Activated naive CD4-positive, alpha-beta T cell treated with anti-CD3 and anti-CD28 coated beads, Interleukin-2, amount 50 U/mL, for 24 hours (primary cell): ENCODE results near the gene FCER1G.
"Not testable (repeated sequence)": the region's sequence is repeated elsewhere in the genome, so short reads cannot be mapped to it uniquely, and the experiment has no call there.

Experiments used
- H3K27ac Mint-ChIP-seq: one replicate; pipeline ENCODE4 v1.8.0; 2021; ENCODE audit warnings: mild to moderate bottlenecking, mixed read lengths
- H3K27me3 Mint-ChIP-seq: one replicate; pipeline ENCODE4 v1.8.0; 2021; ENCODE audit warnings: mixed read lengths
- H3K36me3 Mint-ChIP-seq: one replicate; pipeline ENCODE4 v1.8.0; 2021; ENCODE audit warnings: mixed read lengths
- H3K4me1 Mint-ChIP-seq: one replicate; pipeline ENCODE4 v1.8.0; 2021; ENCODE audit warnings: mixed read lengths
- H3K4me3 Mint-ChIP-seq: one replicate; pipeline ENCODE4 v1.8.0; 2021; ENCODE audit warnings: mild to moderate bottlenecking, mixed read lengths
- H3K9me3 Mint-ChIP-seq: one replicate; pipeline ENCODE4 v1.8.0; 2021; ENCODE audit warnings: mixed read lengths

Gene FCER1G

GRCh38 chr1:161217831-161218230, 2.7 kb downstream of the FCER1G start:
- Mint-ChIP-seq H3K36me3 (peaks cover 15% of the 10 kb centered on the region), H3K27me3 (no peaks in the 10 kb centered on the region), H3K4me1 (peaks cover 62% of the 10 kb centered on the region), H3K27ac (peak overlapping the region; percentile 83), H3K9me3 (no peaks in the 10 kb centered on the region), H3K4me3 (no peak overlapping the region)

DNA sequence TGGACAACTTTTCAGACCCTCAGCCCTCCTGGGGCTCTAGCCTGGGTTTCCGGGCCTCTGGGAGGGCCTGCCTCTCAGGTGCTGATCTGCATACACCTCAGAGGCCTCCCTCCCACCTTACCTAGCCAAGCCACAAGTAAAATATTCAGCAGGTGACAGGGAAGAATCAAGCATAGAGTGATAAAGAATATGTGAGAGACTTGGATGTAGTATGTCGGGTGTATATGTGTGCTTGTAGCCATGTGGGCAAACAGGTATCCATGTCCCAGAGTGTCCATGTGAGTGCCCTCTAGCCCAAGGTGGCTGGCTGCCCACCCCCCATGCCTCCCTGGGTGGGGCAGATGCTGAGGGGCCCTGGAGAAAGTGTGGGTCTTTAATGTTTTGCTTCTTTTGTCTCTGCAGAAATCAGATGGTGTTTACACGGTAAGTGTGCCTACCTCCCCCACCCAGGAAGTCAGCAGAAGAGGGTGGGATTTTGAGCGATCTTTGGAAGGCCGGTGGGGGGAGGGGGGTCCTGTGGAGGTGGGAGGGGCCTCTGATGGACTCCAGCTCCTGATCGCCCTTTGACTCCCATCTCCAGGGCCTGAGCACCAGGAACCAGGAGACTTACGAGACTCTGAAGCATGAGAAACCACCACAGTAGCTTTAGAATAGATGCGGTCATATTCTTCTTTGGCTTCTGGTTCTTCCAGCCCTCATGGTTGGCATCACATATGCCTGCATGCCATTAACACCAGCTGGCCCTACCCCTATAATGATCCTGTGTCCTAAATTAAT, 3.4 kb downstream of the FCER1G start:
- Mint-ChIP-seq H3K9me3 (no peaks in the 10 kb centered on the region), H3K4me1 (peaks cover 63% of the 10 kb centered on the region), H3K36me3 (peaks cover 12% of the 10 kb centered on the region), H3K27me3 (no peaks in the 10 kb centered on the region), H3K27ac (peak overlapping the region; percentile 83), H3K4me3 (peak overlapping the region; percentile 44)

GRCh38 chr1:161219078-161219892, 4.2 kb downstream of the FCER1G start:
- Mint-ChIP-seq H3K9me3 (no peaks in the 10 kb centered on the region), H3K27me3 (no peaks in the 10 kb centered on the region), H3K4me1 (peaks cover 69% of the 10 kb centered on the region), H3K36me3 (peaks cover 6% of the 10 kb centered on the region), H3K27ac (peak overlapping the region; percentile 83), H3K4me3 (no peak overlapping the region)

- Mint-ChIP-seq H3K4me1 (peaks cover 63% of the 10 kb centered on the region), H3K9me3 (no peaks in the 10 kb centered on the region), H3K36me3 (peaks cover 2% of the 10 kb centered on the region), H3K4me3 (no peak overlapping the region), H3K27me3 (no peaks in the 10 kb centered on the region), H3K27ac (no peak overlapping the region)
Observed at GRCh38 chr1:161220002-161220401, 4.9 kb downstream of the FCER1G start.

DNA sequence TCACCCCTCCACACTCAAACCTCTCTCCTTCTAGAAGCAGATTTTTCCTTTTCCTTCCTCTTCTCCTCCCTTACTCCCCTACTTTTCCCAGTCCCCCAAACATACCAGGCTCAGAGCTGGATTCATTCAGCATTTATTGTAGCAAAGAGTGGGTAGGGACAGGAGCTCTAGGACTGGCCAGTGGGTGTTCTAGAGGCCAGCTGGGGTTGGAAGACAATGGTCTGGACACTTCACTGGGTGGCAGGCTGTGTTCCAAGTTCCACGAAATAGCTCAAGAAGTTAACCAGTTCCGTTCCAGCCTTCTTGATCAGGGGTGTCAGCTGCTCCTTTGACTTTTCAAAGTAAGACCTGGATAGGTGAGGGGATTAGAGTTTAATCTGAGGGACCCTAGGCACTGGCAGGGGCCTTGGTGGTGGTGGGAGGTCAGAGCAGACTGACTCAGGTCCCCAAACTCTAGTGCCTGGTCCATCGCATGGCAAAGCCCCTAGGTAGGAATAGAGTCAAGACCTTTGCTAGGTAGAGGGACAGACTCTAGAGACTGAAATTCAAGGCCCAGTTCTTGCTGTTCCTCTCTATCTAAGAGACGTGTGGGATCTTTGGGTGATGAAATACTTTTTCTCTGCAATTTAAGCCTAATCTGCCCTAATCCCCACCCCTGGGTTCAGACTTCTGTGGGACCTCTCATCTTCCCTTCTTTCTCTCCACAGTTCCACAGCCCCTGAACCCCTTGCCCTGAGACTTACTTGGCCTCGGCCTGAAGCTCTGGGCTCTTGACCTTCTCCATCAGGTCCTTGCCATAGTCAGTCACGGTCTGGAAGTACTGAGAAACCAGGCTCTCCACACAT, 7.3 kb downstream of the FCER1G start:
- no peaks in the 10 kb centered on the region for H3K36me3 Mint-ChIP-seq
- H3K27ac Mint-ChIP-seq, result peak overlapping the region; percentile 71
- H3K9me3 Mint-ChIP-seq, result no peaks in the 10 kb centered on the region
- H3K4me3 Mint-ChIP-seq, result no peak overlapping the region
- peaks cover 73% of the 10 kb centered on the region for H3K4me1 Mint-ChIP-seq
- no peaks in the 10 kb centered on the region for H3K27me3 Mint-ChIP-seq

DNA sequence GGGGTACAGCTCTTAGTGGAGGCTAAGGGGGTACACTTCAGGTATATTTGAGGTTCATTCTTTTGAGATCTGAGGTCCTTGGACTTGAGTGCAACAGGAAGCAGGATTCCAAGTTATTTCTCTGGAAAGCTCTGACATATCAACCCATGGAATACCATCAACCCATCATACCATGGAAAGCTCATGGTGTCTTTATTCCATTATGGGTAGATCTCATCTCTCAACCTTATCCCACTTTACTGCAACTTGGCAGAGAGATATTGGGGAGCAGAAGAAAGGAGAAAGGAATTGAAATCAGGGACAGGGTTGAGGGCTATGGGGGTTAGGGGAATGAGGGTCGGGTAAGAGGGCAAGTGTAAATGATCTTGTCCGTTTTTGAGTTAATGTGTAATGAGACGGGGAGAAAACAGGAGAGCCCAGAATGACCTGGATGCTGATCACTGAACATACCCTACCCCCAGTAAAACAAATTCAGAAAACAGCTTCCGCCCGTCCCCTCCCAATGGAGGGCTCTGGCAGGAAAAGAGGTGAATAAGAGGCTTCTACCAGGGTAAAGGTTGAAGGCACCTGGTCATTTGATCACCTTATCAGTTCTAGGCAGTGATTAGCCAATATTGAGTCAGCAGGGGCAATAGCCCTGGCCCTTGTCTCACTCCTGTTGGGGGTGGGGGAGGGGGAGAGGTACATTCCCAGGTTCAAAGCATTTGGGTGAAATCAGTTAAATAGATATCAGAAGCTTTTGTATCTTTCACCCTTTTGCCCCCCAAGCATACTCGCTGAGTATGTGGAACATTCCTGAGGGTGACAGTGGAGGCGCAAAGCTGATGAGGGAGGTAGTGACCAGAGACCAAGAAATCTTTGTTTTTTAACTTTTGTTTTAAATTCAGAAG, 9.0 kb downstream of the FCER1G start:
- H3K27me3 Mint-ChIP-seq, result no peaks in the 10 kb centered on the region
- H3K36me3 Mint-ChIP-seq, result peaks cover 5% of the 10 kb centered on the region
- no peaks in the 10 kb centered on the region for H3K9me3 Mint-ChIP-seq
- no peak overlapping the region for H3K4me3 Mint-ChIP-seq
- peaks cover 65% of the 10 kb centered on the region for H3K4me1 Mint-ChIP-seq
- H3K27ac Mint-ChIP-seq, result peak overlapping the region; percentile 55

DNA sequence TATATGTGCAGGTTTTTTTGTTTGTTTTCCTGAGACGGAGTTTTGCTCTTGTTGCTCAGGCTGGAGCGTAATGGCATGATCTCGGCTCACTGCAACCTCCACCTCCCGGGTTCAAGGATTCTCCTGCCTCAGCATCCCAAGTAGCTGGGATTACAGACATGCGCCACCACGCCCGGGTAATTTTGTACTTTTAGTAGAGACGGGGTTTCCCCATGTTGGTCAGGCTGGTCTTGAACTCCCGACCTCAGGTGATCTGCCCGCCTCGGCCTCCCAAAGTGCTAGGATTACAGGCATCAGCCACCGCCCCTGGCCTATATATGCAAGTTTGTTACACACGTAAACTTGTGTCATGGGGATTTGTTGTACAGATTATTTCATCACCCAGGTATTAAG, 9.6 kb downstream of the FCER1G start:
- peaks cover 59% of the 10 kb centered on the region for H3K4me1 Mint-ChIP-seq
- not testable (repeated sequence) for H3K36me3 Mint-ChIP-seq, H3K4me3 Mint-ChIP-seq, H3K27ac Mint-ChIP-seq, H3K9me3 Mint-ChIP-seq, H3K27me3 Mint-ChIP-seq

- peaks cover 54% of the 10 kb centered on the region for H3K4me1 Mint-ChIP-seq
- H3K9me3 Mint-ChIP-seq, result no peaks in the 10 kb centered on the region
- no peaks in the 10 kb centered on the region for H3K27me3 Mint-ChIP-seq
- H3K27ac Mint-ChIP-seq, result peak overlapping the region; percentile 99
- peaks cover 5% of the 10 kb centered on the region for H3K36me3 Mint-ChIP-seq
- no peak overlapping the region for H3K4me3 Mint-ChIP-seq
Observed at GRCh38 chr1:161225178-161225533, 10.1 kb downstream of the FCER1G start.

- peaks cover 5% of the 10 kb centered on the region for H3K36me3 Mint-ChIP-seq
- peak within 1 kb of the TSS; percentile 99 for H3K27ac Mint-ChIP-seq
- no peaks in the 10 kb centered on the region for H3K9me3 Mint-ChIP-seq
- no peaks in the 10 kb centered on the region for H3K27me3 Mint-ChIP-seq
- peaks cover 51% of the 10 kb centered on the region for H3K4me1 Mint-ChIP-seq
- H3K4me3 Mint-ChIP-seq, result peak within 1 kb of the TSS; percentile 99
Observed at GRCh38 chr1:161225534-161226319, 10.6 kb downstream of the FCER1G start, which contains the start of gene TOMM40L. Gene TOMM40L (plus strand): TSS chr1:161226060. CDS start chr1:161226490, 430 bp downstream.

GRCh38 chr1:161226320-161226711, 11.2 kb downstream of the FCER1G start:
- H3K27me3 Mint-ChIP-seq, result no peaks in the 10 kb centered on the region
- H3K36me3 Mint-ChIP-seq, result peaks cover 5% of the 10 kb centered on the region
- H3K27ac Mint-ChIP-seq, result peak overlapping the region; percentile 99
- peak overlapping the region; percentile 99 for H3K4me3 Mint-ChIP-seq
- no peaks in the 10 kb centered on the region for H3K9me3 Mint-ChIP-seq
- H3K4me1 Mint-ChIP-seq, result peaks cover 48% of the 10 kb centered on the region

GRCh38 chr1:161226759-161227158, 11.7 kb downstream of the FCER1G start:
- H3K9me3 Mint-ChIP-seq, result no peaks in the 10 kb centered on the region
- H3K27me3 Mint-ChIP-seq, result no peaks in the 10 kb centered on the region
- peak overlapping the region; percentile 70 for H3K27ac Mint-ChIP-seq
- H3K36me3 Mint-ChIP-seq, result peaks cover 5% of the 10 kb centered on the region
- peak overlapping the region; percentile 99 for H3K4me3 Mint-ChIP-seq
- peaks cover 47% of the 10 kb centered on the region for H3K4me1 Mint-ChIP-seq

DNA sequence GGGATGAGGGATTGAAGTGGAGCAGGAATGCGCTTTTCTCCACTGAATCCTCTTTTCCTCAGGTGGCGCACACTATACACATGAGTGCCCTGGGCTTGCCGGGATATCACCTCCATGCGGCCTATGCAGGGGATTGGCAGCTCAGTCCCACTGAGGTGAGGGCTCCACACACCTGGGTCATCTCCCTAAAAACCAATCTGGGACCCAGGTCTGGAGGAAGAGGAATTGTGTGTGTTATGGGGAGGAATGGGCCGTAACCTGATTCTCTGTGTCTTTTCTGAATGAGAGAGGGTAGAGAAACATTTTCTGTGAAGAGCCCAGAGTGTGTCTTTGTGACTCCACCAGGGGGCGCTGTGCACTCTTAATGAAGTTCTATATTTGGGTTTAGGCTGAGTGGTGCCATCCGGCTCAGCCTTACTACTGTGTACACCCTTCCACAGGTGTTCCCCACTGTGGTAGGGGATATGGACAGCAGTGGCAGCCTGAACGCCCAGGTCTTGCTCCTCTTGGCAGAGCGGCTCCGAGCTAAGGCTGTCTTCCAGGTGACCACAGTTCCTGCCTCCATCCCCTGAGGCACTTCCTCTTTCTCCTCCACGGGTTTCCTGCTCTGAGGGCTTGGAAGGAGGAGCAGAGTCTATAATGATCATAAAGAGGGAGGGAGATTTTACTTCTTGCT, 12.2 kb downstream of the FCER1G start:
- H3K27ac Mint-ChIP-seq, result peak overlapping the region; percentile 70
- H3K9me3 Mint-ChIP-seq, result no peaks in the 10 kb centered on the region
- H3K4me3 Mint-ChIP-seq, result peak overlapping the region; percentile 99
- no peaks in the 10 kb centered on the region for H3K27me3 Mint-ChIP-seq
- H3K4me1 Mint-ChIP-seq, result peaks cover 41% of the 10 kb centered on the region
- peaks cover 5% of the 10 kb centered on the region for H3K36me3 Mint-ChIP-seq

DNA sequence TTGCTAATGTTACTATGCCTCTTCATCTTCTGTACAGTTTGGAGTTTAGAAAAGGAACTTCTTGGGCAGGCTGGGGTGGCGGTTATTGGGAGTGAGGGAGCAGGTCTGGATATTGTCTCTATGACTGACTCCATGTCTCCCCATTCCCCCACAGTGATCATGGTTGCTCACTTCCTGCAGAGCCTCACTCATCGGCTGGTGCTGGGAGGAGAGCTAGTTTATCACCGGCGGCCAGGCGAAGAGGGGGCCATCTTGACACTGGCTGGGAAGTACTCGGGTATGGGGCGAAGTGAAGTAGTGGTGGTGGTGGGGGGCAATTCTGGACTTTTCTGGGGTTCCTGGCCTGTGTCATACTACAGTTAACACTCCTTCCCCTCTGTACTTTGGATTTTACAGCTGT, 12.9 kb downstream of the FCER1G start:
- Mint-ChIP-seq H3K4me3 (peak overlapping the region; percentile 99), H3K36me3 (peaks cover 5% of the 10 kb centered on the region), H3K27me3 (no peaks in the 10 kb centered on the region), H3K27ac (no peak overlapping the region), H3K4me1 (peaks cover 41% of the 10 kb centered on the region), H3K9me3 (no peaks in the 10 kb centered on the region)

GRCh38 chr1:161229896-161230295, 14.8 kb downstream of the FCER1G start:
- Mint-ChIP-seq H3K4me3 (no peak overlapping the region), H3K4me1 (peaks cover 33% of the 10 kb centered on the region), H3K9me3 (no peaks in the 10 kb centered on the region), H3K27ac (no peak overlapping the region), H3K27me3 (no peaks in the 10 kb centered on the region), H3K36me3 (peaks cover 5% of the 10 kb centered on the region)
